NT2/D1 (cell line): Measurements from ENCODE around the gene ACKR2.

Source experiments
- DNase-seq: peaks from one replicate; pipeline ENCODE4 v3.0.0-alpha.2; 2011; ENCODE audit warnings: low read depth, low spot score
- H3K27me3 ChIP-seq: 2 replicates; pipeline ENCODE4 v1.6.0; 2011; ENCODE audit warnings: mild to moderate bottlenecking; ENCODE audit not compliant: insufficient read length, insufficient read depth
- H3K36me3 ChIP-seq: 2 replicates; pipeline ENCODE4 v1.6.1; 2011; ENCODE audit warnings: mild to moderate bottlenecking, low read length, mixed read lengths; ENCODE audit not compliant: insufficient read depth, insufficient read length
- H3K4me1 ChIP-seq: 2 replicates; pipeline ENCODE4 v1.5.1; 2011; ENCODE audit not compliant: insufficient read depth, insufficient read length
- H3K4me3 ChIP-seq: 2 replicates; pipeline ENCODE4 v1.5.1; 2011; ENCODE audit warnings: low read depth; ENCODE audit not compliant: insufficient read length
- H3K9ac ChIP-seq: 2 replicates; pipeline ENCODE4 v1.6.0; 2011; ENCODE audit warnings: low read depth; ENCODE audit not compliant: insufficient read length
- H3K9me3 ChIP-seq: 2 replicates; pipeline ENCODE4 v1.5.1; 2011; ENCODE audit warnings: mild to moderate bottlenecking, low read length; ENCODE audit not compliant: insufficient read depth
- SUZ12 ChIP-seq: IDR thresholded peaks from 2 replicates; pipeline ENCODE4 v1.6.1; 2011; ENCODE audit not compliant: insufficient read length, insufficient read depth; ENCODE audit errors: extremely low read depth
- YY1 ChIP-seq: IDR thresholded peaks from 2 replicates; pipeline ENCODE4 v1.6.1; 2011; ENCODE audit not compliant: insufficient read length, insufficient read depth
- ZNF274 ChIP-seq: IDR thresholded peaks from 2 replicates; pipeline ENCODE4 v1.6.1; 2011; ENCODE audit warnings: mild to moderate bottlenecking, low read depth, low read length

ACKR2 gene

DNA sequence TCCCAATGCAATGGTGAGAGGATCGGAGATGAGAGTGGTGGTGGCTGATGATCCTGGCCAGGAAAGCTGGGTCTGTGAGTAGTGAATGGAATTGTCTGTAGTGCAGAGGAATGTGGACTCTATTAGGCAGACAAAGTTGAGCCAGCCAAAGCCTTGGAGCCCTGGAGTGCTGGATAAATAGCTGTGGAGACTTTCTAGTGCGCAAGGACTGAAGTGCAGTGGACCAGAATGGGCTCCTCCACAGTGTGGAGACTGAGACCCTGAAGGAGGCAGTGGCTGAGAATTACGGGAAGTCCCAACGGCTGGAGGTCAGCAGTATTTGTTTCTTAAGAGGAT, 97.6 kb downstream of the ACKR2 start:
- Histone ChIP-seq H3K27me3 (no peaks in the 10 kb centered on the region), H3K9me3 (peaks cover 19% of the 10 kb centered on the region; the same call in 1 of the 2 replicates), H3K36me3 (no peaks in the 10 kb centered on the region), H3K4me3 (no peak overlapping the region), H3K9ac (no peak overlapping the region), H3K4me1 (no peaks in the 10 kb centered on the region)
- DNase-seq = no peak
- no peak for TF ChIP-seq SUZ12
- no peak for TF ChIP-seq ZNF274
- TF ChIP-seq YY1 = no peak

- H3K4me3 ChIP-seq = no peak overlapping the region
- H3K27me3 ChIP-seq = no peaks in the 10 kb centered on the region
- no peak overlapping the region for H3K9ac ChIP-seq
- peaks cover 29% of the 10 kb centered on the region for H3K9me3 ChIP-seq
- DNase-seq = no peak
- no peak for TF ChIP-seq SUZ12
- TF ChIP-seq YY1 = no peak
- TF ChIP-seq ZNF274 = no peak
- no peaks in the 10 kb centered on the region for H3K36me3 ChIP-seq
- H3K4me1 ChIP-seq = no peaks in the 10 kb centered on the region
Measured at GRCh38 chr3:42908675-42909074, 99.4 kb downstream of the ACKR2 start.

- no peak overlapping the region for H3K9ac ChIP-seq
- no peak for TF ChIP-seq SUZ12
- no peak for TF ChIP-seq YY1
- no peak for TF ChIP-seq ZNF274
- no peaks in the 10 kb centered on the region for H3K36me3 ChIP-seq
- no peaks in the 10 kb centered on the region for H3K4me1 ChIP-seq
- DNase-seq = no peak
- H3K4me3 ChIP-seq = no peak overlapping the region
- peaks cover 58% of the 10 kb centered on the region for H3K9me3 ChIP-seq
- no peaks in the 10 kb centered on the region for H3K27me3 ChIP-seq
Measured at GRCh38 chr3:42911551-42911950, 102.3 kb downstream of the ACKR2 start.

- no peak for DNase-seq
- H3K9me3 ChIP-seq = peaks cover 68% of the 10 kb centered on the region
- H3K27me3 ChIP-seq = no peaks in the 10 kb centered on the region
- TF ChIP-seq YY1 (no peak), ZNF274 (no peak), SUZ12 (no peak)
- H3K9ac ChIP-seq = no peak overlapping the region
- H3K4me3 ChIP-seq = no peak overlapping the region
- H3K36me3 ChIP-seq = no peaks in the 10 kb centered on the region
- H3K4me1 ChIP-seq = no peaks in the 10 kb centered on the region
Measured at GRCh38 chr3:42914771-42915515, 105.7 kb downstream of the ACKR2 start.
